PC-3 (cell line): Measurements from ENCODE around the gene DPH1. TPM values are rescaled to one million over a fixed set of nuclear protein-coding genes. Genes with fewer than 3 reads are reported as not detected.
"Not testable (repeated sequence)": the region's sequence is repeated elsewhere in the genome, so short reads cannot be mapped to it uniquely, and the experiment has no call there.

Source experiments
- ATAC-seq: fragments of 200-7000 bp; cut with Tn5 transposase; 2 replicates; pipeline ENCODE4 v1.9.1; 2020; ENCODE audit warnings: mild to moderate bottlenecking, moderate library complexity
- Bru-seq: library from RNA; stranded (reverse); fragments of 400-500 nt; gene quantifications from one replicate; lab custom pipeline; 2021; lab: Mats Ljungman, UMichigan
- BruChase-seq, 2 experiments: library from RNA; stranded (reverse); fragments of 400-500 nt; gene quantifications; one replicate each; lab custom pipeline; 2021; lab: Mats Ljungman, UMichigan
- BruUV-seq: library from RNA; stranded (reverse); fragments of 400-500 nt; replicated peaks from 2 replicates; lab custom pipeline; 2021; lab: Mats Ljungman, UMichigan
- CTCF ChIA-PET: fragments of 300-600 bp; sonication (Branson Sonifier 250); formaldehyde crosslinking; loops from one replicate; lab custom pipeline; 2022; ENCODE audit warnings: antibody characterized with exemption; lab: Charles Lee
- POLR2A ChIA-PET: fragments of 300-600 bp; sonication (Branson Sonifier 250); formaldehyde crosslinking; loops from one replicate; lab custom pipeline; 2022; ENCODE audit warnings: antibody characterized with exemption; ENCODE audit not compliant: unreplicated experiment; lab: Charles Lee
- DNase-seq: peaks from one replicate; pipeline ENCODE4 v3.0.0-alpha.2; 2015
- H2AFZ ChIP-seq: fragments of 300-600 bp; sonication (generic); 2 replicates; pipeline ENCODE4 v1.6.0; 2016; ENCODE audit warnings: antibody characterized with exemption, low read length
- H3F3A ChIP-seq: fragments of 300-600 bp; sonication (generic); one replicate; pipeline ENCODE4 v1.6.0; 2017; ENCODE audit warnings: antibody characterized with exemption, low read length, control low read depth, mild to moderate bottlenecking; ENCODE audit not compliant: unreplicated experiment
- H3K27ac ChIP-seq: fragments of 300-600 bp; sonication (generic); 2 replicates; pipeline ENCODE4 v1.5.1; 2016; ENCODE audit warnings: mild to moderate bottlenecking, low read length
- H3K27me3 ChIP-seq: fragments of 300-600 bp; sonication (generic); 2 replicates; pipeline ENCODE4 v1.6.1; 2016; ENCODE audit warnings: low read length, mixed read lengths
- H3K36me3 ChIP-seq: fragments of 300-600 bp; sonication (generic); 2 replicates; pipeline ENCODE4 v1.6.1; 2016; ENCODE audit warnings: low read depth, mixed run types, low read length, mixed read lengths
- H3K4me1 ChIP-seq: fragments of 300-600 bp; sonication (generic); 2 replicates; pipeline ENCODE4 v1.5.1; 2016; ENCODE audit warnings: low read length; ENCODE audit not compliant: insufficient read depth
- H3K4me2 ChIP-seq: fragments of 300-600 bp; sonication (generic); 2 replicates; pipeline ENCODE4 v1.6.0; 2016; ENCODE audit warnings: low read length
- H3K4me3 ChIP-seq: fragments of 300-600 bp; sonication (generic); 2 replicates; pipeline ENCODE4 v1.5.1; 2016; ENCODE audit warnings: mild to moderate bottlenecking, low read length, mixed read lengths
- H3K79me2 ChIP-seq: fragments of 300-600 bp; sonication (generic); 2 replicates; pipeline ENCODE4 v1.6.1; 2017; ENCODE audit warnings: low read length, mixed read lengths
- H3K9ac ChIP-seq: fragments of 300-600 bp; sonication (generic); 2 replicates; pipeline ENCODE4 v1.6.0; 2016; ENCODE audit warnings: mild to moderate bottlenecking, low read length
- H3K9me2 ChIP-seq: fragments of 300-600 bp; sonication (generic); replicated peaks from 2 replicates; pipeline ENCODE4 v1.6.1; 2016; ENCODE audit warnings: mixed run types, low read length, mixed read lengths
- H3K9me3 ChIP-seq: fragments of 300-600 bp; sonication (generic); 2 replicates; pipeline ENCODE4 v1.6.1; 2016; ENCODE audit warnings: low read length, mixed read lengths
- H4K20me1 ChIP-seq: fragments of 300-600 bp; sonication (generic); 2 replicates; pipeline ENCODE4 v1.6.1; 2016; ENCODE audit warnings: low read length, mixed read lengths
- EZH2 ChIP-seq: fragments of 300-600 bp; sonication (generic); IDR thresholded peaks from one replicate; pipeline ENCODE4 v1.6.1; 2017; ENCODE audit warnings: antibody characterized with exemption, mild to moderate bottlenecking, low read length; ENCODE audit not compliant: unreplicated experiment
- EZH2phosphoT487 ChIP-seq: fragments of 300-600 bp; sonication (generic); IDR thresholded peaks from 2 replicates; pipeline ENCODE4 v1.6.1; 2018; ENCODE audit warnings: mild to moderate bottlenecking, antibody characterized with exemption, low read length, borderline replicate concordance
- intact Hi-C: fragments of 100-400 bp; cut with micrococcal nuclease; formaldehyde crosslinking; loops from 2 replicates; pipeline ENCODE4 v1.9.0; 2023
- long read RNA-seq: library from polyadenylated mRNA; unstranded; transcript quantifications from one replicate; pipeline ENCODE4 v2.0.0, GENCODE V29; 2021; ENCODE audit not compliant: unreplicated experiment
- total RNA-seq: library from RNA; depleted of rRNA; stranded (reverse); fragments of >200 nt; gene quantifications from 2 replicates; pipeline ENCODE4 v1.2.3, GENCODE V29; 2014; rRNA removed
- TF ChIP-seq, protein P1 (sequence below): fragments of 300-600 bp; sonication (generic); conservative IDR thresholded peaks from 2 replicates; pipeline ENCODE4 v1.5.1; 2017; ENCODE audit warnings: antibody characterized with exemption, low read depth, mild to moderate bottlenecking, low read length

DPH1 gene
- total RNA-seq: 47.9 and 57.4 TPM in 2 replicates
- Bru-seq, nascent RNA: percentile 67 among the genes with signal in this experiment
- BruChase-seq, experiment 1, labeled RNA remaining after a 6-hour chase: percentile 76 among the genes with signal in this experiment
- BruChase-seq, experiment 2, labeled RNA remaining after a 2-hour chase: percentile 77 among the genes with signal in this experiment
- long read RNA-seq, transcript DPH1-201 (13 exons, 2,221 nt): major isoform, 13 of 49 reads
- long read RNA-seq, transcript DPH1-205 (7 exons, 2,265 nt): minor isoform, 8 of 49 reads
- long read RNA-seq, partial matches to known transcripts: 21 of 49 reads
- long read RNA-seq, other reads (novel, unspliced or antisense): 5 of 49 reads

- Histone ChIP-seq H3K4me3 (peak within 1 kb of the TSS; percentile 92), H3K27ac (peak within 1 kb of the TSS; percentile 38), H4K20me1 (no peaks in the 10 kb centered on the region), H3K27me3 (no peaks in the 10 kb centered on the region), H3K9me3 (no peaks in the 10 kb centered on the region), H2AFZ (peak within 1 kb of the TSS; percentile 94), H3K36me3 (no peaks in the 10 kb centered on the region), H3K4me1 (peaks cover 6% of the 10 kb centered on the region; the same call in 1 of the 2 replicates), H3K4me2 (peak within 1 kb of the TSS; percentile 90), H3K9me2 (no peaks in the 10 kb centered on the region), H3K79me2 (peaks cover 24% of the 10 kb centered on the region), H3F3A (no peaks in the 10 kb centered on the region), H3K9ac (peak within 1 kb of the TSS; percentile 93)
- POLR2A ChIA-PET: no interaction called here
- intact Hi-C loops: no loop called here
- TF ChIP-seq EZH2 (no peak), EZH2phosphoT487 (no peak)
- TF ChIP-seq, protein P1, sequence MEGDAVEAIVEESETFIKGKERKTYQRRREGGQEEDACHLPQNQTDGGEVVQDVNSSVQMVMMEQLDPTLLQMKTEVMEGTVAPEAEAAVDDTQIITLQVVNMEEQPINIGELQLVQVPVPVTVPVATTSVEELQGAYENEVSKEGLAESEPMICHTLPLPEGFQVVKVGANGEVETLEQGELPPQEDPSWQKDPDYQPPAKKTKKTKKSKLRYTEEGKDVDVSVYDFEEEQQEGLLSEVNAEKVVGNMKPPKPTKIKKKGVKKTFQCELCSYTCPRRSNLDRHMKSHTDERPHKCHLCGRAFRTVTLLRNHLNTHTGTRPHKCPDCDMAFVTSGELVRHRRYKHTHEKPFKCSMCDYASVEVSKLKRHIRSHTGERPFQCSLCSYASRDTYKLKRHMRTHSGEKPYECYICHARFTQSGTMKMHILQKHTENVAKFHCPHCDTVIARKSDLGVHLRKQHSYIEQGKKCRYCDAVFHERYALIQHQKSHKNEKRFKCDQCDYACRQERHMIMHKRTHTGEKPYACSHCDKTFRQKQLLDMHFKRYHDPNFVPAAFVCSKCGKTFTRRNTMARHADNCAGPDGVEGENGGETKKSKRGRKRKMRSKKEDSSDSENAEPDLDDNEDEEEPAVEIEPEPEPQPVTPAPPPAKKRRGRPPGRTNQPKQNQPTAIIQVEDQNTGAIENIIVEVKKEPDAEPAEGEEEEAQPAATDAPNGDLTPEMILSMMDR: no peak
- ATAC-seq (peak; percentile 79), DNase-seq (peak; percentile 91)
- CTCF ChIA-PET: interaction anchor here (0.6 kb wide), 1 partner anchor 250 kb away, joined by 8 read pairs; no protein-coding TSS in a partner anchor
- BruUV-seq: TSS peak; percentile 70
Measured at GRCh38 chr17:2029911-2030778, at the start of gene DPH1. TSS of gene DPH1 (plus strand) at chr17:2030153. CDS start at chr17:2030170, 17 bp downstream.

GRCh38 chr17:1980665-1981250 lies 49.2 kb upstream of the DPH1 start:
- no peak for DNase-seq
- Histone ChIP-seq H3K27ac (0 out of 2 replicates have a peak overlapping the region, but pooled peaks have one; percentile 33), H3K27me3 (no peaks in the 10 kb centered on the region), H3K4me3 (no peak overlapping the region), H4K20me1 (no peaks in the 10 kb centered on the region), H3K4me1 (peaks cover 9% of the 10 kb centered on the region), H3F3A (no peaks in the 10 kb centered on the region), H3K36me3 (no peaks in the 10 kb centered on the region), H3K79me2 (no peaks in the 10 kb centered on the region), H2AFZ (no peak overlapping the region), H3K4me2 (no peak overlapping the region), H3K9ac (no peak overlapping the region), H3K9me3 (no peaks in the 10 kb centered on the region), H3K9me2 (no peaks in the 10 kb centered on the region)
- TF ChIP-seq, protein P1: no peak
- TF ChIP-seq EZH2 (no peak), EZH2phosphoT487 (no peak)
- ChIA-PET POLR2A (no interaction called here), CTCF (no interaction called here)
- intact Hi-C loops: no loop called here
- ATAC-seq: no peak
- no TSS peak for BruUV-seq

DNA sequence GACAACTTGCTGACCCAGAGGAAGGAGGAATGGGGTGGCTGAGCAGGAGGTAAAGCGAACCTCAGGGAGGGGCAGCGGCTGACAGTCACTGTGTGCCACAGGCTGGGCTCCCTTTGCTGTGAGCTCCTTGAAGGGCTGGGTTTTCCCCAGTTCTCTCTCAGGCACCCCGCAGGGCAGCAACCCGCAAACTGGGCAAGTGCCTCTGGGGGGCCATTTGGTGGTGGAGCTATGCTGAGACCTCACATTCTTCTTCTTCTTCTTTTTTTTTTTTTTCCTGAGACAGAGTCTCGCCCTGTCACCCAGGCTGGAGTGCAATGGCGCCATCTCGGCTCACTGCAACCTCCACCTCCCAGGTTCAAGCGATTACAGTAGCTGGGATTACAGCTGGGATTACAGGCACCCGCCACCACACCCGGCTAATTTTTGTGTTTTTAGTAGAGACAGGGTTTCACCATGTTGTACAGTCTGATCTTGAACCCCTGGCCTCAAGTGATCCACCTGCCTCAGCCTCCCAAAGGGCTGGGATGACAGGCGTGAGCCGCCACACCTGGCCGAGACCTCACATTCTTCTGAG lies 47.1 kb upstream of the DPH1 start:
- POLR2A ChIA-PET, CTCF ChIA-PET: not testable (repeated sequence)

More for the DNA sequence above, 47.1 kb upstream of the DPH1 start:
- H3K4me3 ChIP-seq, H3K79me2 ChIP-seq, H3K9ac ChIP-seq, H4K20me1 ChIP-seq, H3K36me3 ChIP-seq, intact Hi-C loops, H3K4me2 ChIP-seq, H3K9me3 ChIP-seq, DNase-seq, H3K4me1 ChIP-seq, H2AFZ ChIP-seq, BruUV-seq, H3K9me2 ChIP-seq, H3K27me3 ChIP-seq, H3F3A ChIP-seq, H3K27ac ChIP-seq, ATAC-seq: not testable (repeated sequence)
